ENCODE data around the gene CASP9.
"Not testable (repeated sequence)": the region's sequence is repeated elsewhere in the genome, so short reads cannot be mapped to it uniquely, and the experiment has no call there.

Gene CASP9

GRCh38 chr1:15466955-15467625, 56.9 kb downstream of the CASP9 start:
- not testable (repeated sequence) for DNase-seq

DNA sequence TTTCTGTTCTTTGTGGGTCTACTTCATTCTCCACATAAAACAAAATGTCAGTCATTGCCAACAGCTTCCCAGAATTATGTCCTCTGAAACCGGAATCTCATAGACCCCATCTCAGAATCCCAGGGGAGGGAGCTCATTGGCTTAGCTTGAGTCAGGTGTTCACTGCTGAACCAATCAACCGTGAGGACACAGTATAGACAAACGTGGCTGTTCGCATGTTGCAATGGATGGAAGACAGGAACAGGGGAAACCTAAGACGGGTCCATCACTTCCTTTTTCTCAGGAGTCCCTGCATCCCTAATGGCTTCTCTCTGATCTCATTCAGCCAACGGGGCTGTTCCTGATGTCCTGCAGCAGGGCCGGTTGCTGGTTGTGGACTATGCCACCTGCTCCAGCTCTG, 58.3 kb downstream of the CASP9 start:
- DNase-seq: no peak

- DNase-seq: not testable (repeated sequence)
Measured at GRCh38 chr1:15463926-15464322, 60.1 kb downstream of the CASP9 start.

DNA sequence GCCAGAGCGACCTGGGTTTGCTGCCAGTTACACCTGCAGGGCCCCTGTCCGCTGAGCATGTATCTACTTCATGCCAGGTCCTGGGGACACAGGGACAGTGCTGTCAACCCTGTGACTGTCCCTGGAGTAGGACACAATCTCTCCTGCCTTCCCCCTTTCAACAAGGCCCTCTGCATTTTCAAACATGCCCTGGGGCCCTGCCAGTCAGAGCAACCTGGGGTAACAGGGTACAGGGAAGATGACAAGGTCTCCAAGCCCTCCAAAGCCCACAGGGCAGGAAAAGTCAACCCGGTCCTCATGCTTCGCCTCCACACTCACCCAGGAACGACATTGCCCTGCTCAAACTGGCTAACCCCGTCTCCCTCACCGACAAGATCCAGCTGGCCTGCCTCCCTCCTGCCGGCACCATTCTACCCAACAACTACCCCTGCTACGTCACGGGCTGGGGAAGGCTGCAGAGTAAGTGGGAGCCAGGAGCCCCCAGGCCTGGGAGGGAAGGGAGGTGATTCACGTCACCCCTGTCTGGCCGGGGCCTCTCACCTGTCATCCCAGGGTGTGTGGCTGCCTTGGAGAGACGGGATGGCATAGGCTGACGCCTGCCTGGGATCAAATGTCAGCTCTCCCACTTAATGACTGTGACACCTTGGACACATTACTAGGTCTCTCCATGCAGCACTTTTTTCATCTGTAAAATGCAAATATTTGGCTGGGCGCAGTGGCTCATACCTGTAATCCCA, 60.8 kb downstream of the CASP9 start:
- not testable (repeated sequence) for DNase-seq

GRCh38 chr1:15460708-15461095, 63.3 kb downstream of the CASP9 start:
- no peak for DNase-seq

DNA sequence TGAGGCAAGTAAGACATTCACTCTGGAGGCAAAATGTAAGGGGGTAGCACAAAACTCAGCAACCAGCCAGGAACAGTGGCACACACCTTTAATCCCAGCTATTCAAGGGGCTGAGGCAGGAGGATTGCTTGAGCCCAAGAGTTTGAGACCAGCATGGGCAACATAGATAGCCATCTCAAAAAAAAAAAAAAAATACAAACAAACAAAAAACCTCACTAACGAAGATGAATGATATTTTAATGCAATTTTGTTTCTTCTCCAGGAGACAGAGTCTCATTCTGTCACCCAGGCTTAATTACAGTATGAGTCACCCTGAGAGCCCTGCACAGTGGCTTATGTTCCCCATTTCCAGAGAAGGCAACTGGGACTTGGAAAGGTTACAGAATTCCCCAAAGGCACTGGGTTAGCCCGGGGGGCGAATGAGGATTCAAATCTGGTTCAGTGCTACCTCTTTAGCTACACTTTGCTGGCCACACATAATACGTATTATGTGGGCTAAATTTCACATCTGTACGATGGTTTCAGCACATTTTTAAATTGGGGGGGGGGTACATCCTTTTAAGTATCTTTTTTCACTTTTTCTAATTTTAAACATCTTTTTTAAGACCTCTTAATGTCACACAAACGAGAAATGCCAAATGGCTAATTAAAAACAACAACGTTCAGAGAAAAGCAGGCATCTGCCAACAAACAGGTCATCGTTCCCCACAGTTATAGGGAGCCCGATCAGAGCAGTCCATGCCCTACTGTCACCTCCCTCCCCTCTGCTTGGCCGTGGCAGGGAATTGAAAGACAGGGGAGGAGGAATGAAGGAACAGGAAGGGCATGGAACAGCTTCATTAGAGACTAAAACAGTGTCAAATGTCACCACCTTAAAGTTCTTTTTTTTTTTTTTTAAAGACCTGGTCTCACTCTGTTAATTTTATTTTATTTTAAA, 64.0 kb downstream of the CASP9 start:
- no peak for DNase-seq

DNA sequence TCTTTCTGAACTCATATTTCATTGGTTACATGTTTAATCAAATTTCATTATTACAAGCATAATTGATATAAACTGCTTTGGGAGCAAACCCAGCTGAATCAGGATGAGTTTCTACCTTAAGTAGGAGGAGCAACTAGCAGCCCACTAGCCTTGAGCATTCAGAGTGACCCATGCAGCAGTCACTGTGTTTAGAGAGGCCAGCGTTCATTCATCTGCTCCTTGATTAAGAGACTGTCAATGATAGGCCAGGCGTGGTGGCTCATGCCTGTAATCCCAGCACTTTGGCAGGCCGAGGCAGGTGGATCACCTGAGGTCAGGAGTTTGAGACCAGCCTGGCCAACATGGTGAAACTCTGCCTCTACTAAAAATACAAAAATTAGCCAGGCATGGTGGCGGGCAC, 65.6 kb downstream of the CASP9 start:
- DNase-seq: not testable (repeated sequence)

GRCh38 chr1:15457585-15457984, 66.4 kb downstream of the CASP9 start:
- no peak for DNase-seq

- DNase-seq: no peak
Measured at GRCh38 chr1:15456313-15456954, 67.6 kb downstream of the CASP9 start, which contains the start of gene CELA2A. CELA2A (plus strand) TSS chr1:15456732; CDS start chr1:15456754, 22 bp downstream.

- no peak for DNase-seq
Measured at GRCh38 chr1:15455522-15455921, 68.5 kb downstream of the CASP9 start.

DNA sequence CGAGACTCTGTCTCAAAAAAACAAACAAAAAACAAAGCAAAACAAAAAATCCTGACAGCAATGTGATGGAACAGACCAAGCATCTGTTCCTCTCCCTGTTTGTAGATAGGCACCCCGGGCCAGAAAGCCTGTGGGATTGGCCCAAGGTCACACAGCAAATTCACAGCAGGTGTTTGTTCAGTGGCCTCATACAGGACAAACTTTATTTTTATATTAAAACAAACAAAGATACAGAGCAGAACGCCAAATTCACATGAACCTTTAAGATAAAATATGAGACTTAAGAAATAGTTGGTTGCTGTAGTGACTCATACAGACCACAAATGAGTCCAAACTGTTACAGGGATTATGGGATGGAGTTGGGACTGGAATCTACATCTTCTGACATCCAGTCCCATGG, 69.8 kb downstream of the CASP9 start:
- no peak for DNase-seq

GRCh38 chr1:15453734-15454133, 70.3 kb downstream of the CASP9 start:
- DNase-seq: no peak

GRCh38 chr1:15452866-15453571, 71.0 kb downstream of the CASP9 start:
- no peak for DNase-seq

GRCh38 chr1:15452216-15452615, 71.8 kb downstream of the CASP9 start:
- DNase-seq: no peak

- no peak for DNase-seq
Measured at GRCh38 chr1:15451014-15451722, 72.8 kb downstream of the CASP9 start.

DNA sequence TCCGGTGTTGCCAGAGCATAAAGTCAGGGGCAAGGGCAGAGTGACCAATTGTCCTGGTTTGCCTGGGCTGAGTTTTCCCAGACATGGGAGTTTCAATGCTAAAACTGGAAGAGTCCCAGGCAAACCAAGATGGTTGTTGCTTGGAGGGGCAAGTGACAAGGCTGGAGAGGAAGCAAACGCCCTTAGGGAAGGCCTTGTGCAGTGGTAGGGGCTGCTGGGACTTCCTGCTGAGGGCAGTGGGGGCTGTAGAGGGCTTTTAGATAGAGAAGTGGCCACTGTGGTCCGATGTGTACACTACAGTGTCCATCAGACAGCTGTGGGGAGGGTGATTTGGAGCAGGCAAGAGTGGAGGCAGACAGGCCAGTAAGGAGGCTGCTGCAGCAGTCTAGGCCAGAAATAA, 74.4 kb downstream of the CASP9 start:
- DNase-seq: no peak

DNA sequence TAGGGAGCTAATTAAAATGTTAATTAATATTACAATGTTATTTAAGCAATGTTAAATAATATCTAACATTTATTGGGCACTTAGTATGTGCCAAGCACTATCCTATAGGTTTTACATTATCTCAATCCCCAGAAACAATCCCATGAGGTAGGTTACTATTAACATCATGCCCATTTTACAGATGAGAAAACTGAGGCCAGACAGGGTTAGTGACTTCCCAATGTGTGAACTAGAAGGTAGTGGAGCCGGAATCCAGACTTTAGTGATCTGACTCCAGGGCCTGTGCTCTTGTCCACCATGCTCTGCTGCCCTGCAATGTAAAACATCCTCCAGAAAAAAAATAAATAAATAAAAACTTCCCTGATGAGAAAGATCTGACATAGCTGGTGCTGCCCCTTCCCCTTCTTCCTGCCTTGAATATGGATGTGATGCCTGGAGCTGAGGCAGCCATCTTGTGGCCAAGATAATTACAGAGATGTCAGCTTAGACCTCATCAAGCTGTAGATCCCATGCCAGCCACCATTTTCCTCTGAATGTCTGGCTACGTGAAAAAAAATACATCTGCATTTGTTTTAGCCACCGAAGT, 75.0 kb downstream of the CASP9 start:
- DNase-seq: no peak

DNA sequence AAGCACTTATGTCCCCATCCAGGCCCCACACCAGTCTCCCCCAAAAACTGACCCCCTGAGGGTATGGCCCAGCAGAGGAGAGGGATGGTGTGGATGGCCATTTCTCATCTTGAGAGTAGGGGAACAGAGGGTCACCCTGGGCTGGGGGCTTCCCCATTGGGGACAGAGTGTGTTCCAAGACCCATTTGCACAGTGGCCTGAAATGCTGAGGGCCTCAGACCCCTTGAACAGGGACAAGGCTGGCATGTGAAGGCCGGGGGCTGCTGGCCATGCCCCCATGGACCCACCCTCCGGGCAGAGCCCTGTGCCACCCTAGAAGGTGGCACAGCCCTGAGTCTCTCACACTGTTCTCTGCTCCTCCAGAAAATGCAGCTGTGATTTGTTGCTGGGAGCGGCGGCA, 77.8 kb downstream of the CASP9 start:
- DNase-seq: no peak

- no peak for DNase-seq
Measured at GRCh38 chr1:15445390-15446122, 78.5 kb downstream of the CASP9 start.

Measured in activated CD4-positive, alpha-beta T cell treated with anti-CD3 and anti-CD28 coated beads, Interleukin-2, amount 50 U/mL, for 1 hour (primary cell).